OCI-LY7 (cell line): ENCODE results near the gene STK4. TPM values are rescaled to one million over a fixed set of nuclear protein-coding genes. Genes with fewer than 3 reads are reported as not detected.

Experiments
- BruUV-seq: library from RNA; stranded (reverse); fragments of 400-500 nt; replicated peaks from 2 replicates; lab custom pipeline; 2021; lab: Mats Ljungman, UMichigan
- CTCF ChIA-PET: fragments of 300-600 bp; sonication (Branson Sonifier 250); formaldehyde crosslinking; loops from one replicate; lab custom pipeline; 2022; ENCODE audit warnings: antibody characterized with exemption; ENCODE audit not compliant: unreplicated experiment; lab: Charles Lee
- POLR2A ChIA-PET: fragments of 300-600 bp; sonication (Branson Sonifier 250); formaldehyde crosslinking; loops from one replicate; lab custom pipeline; 2022; ENCODE audit warnings: antibody characterized with exemption; lab: Charles Lee
- DNase-seq: peaks from one replicate; pipeline ENCODE4 v3.0.0-alpha.2; 2015; ENCODE audit warnings: low spot score
- H2AFZ ChIP-seq: fragments of 200-600 bp; sonication (generic), shearing (Covaris generic); 2 replicates; pipeline ENCODE4 v1.6.1; 2014; ENCODE audit warnings: mild to moderate bottlenecking, antibody characterized with exemption, low read length, moderate library complexity
- H3K27ac ChIP-seq: fragments of 200-600 bp; sonication (generic); 2 replicates; pipeline ENCODE4 v1.5.1; 2014; ENCODE audit warnings: mixed run types, low read depth, mild to moderate bottlenecking, moderate library complexity, low read length, inconsistent platforms; ENCODE audit not compliant: poor library complexity, severe bottlenecking
- H3K36me3 ChIP-seq: fragments of 200-600 bp; sonication (generic); 2 replicates; pipeline ENCODE4 v1.6.1; 2014; ENCODE audit warnings: mild to moderate bottlenecking, antibody characterized with exemption, low read length, moderate library complexity, mixed read lengths; ENCODE audit not compliant: insufficient read depth
- H3K4me1 ChIP-seq: fragments of 200-600 bp; sonication (generic); 2 replicates; pipeline ENCODE4 v1.5.1; 2014; ENCODE audit warnings: mild to moderate bottlenecking, low read length; ENCODE audit not compliant: insufficient read depth, poor library complexity, severe bottlenecking
- H3K4me2 ChIP-seq: fragments of 200-600 bp; sonication (generic); 2 replicates; pipeline ENCODE4 v1.6.1; 2014; ENCODE audit warnings: mild to moderate bottlenecking, low read length
- H3K4me3 ChIP-seq: fragments of 200-600 bp; sonication (generic); 2 replicates; pipeline ENCODE4 v1.5.1; 2014; ENCODE audit warnings: mild to moderate bottlenecking, low read depth, low read length; ENCODE audit not compliant: poor library complexity, severe bottlenecking
- H3K79me2 ChIP-seq: fragments of 200-600 bp; sonication (generic); 2 replicates; pipeline ENCODE4 v1.6.1; 2016; ENCODE audit warnings: low read depth, mild to moderate bottlenecking, low read length, moderate library complexity, mixed read lengths; ENCODE audit not compliant: insufficient read depth
- H3K9me2 ChIP-seq: fragments of 200-600 bp; sonication (generic); 2 replicates; pipeline ENCODE4 v1.6.1; 2016; ENCODE audit warnings: mild to moderate bottlenecking, low read length, mixed read lengths; ENCODE audit not compliant: insufficient read depth
- H3K9me3 ChIP-seq: fragments of 200-600 bp; sonication (generic); 2 replicates; pipeline ENCODE4 v1.6.1; 2014; ENCODE audit warnings: mild to moderate bottlenecking, mixed run types, low read length, mixed read lengths
- H4K20me1 ChIP-seq: fragments of 200-600 bp; sonication (generic); 2 replicates; pipeline ENCODE4 v1.6.1; 2014; ENCODE audit warnings: mild to moderate bottlenecking, antibody characterized with exemption, low read length, moderate library complexity, mixed read lengths; ENCODE audit not compliant: insufficient read depth
- EZH2phosphoT487 ChIP-seq: fragments of 200-600 bp; sonication (generic); IDR thresholded peaks from 2 replicates; pipeline ENCODE4 v1.6.1; 2018; ENCODE audit warnings: low read depth, borderline replicate concordance, mild to moderate bottlenecking, mixed run types, antibody characterized with exemption, low read length, moderate library complexity, mixed read lengths
- intact Hi-C: fragments of 100-400 bp; cut with micrococcal nuclease; formaldehyde crosslinking; loops from one replicate; pipeline ENCODE4 v1.10.0; 2022; ENCODE audit not compliant: unreplicated experiment
- total RNA-seq, 2 experiments: library from RNA; depleted of rRNA in 1 of 2; stranded (reverse); fragments of >200 nt in 1 of 2; shearing (Covaris generic) in 1 of 2; gene quantifications; 2 replicates each; pipeline ENCODE4 v1.2.3, GENCODE V29; 2014 to 2022
- TF ChIP-seq, protein P1 (sequence below): fragments of 200-600 bp; sonication (generic); conservative IDR thresholded peaks from 2 replicates; pipeline ENCODE4 v1.5.1; 2014; ENCODE audit warnings: mild to moderate bottlenecking, antibody characterized with exemption, low read length, moderate library complexity, mixed read lengths

STK4 gene
- total RNA-seq, 2 experiments from 2014 or later = 67.9 to 140 TPM

DNA sequence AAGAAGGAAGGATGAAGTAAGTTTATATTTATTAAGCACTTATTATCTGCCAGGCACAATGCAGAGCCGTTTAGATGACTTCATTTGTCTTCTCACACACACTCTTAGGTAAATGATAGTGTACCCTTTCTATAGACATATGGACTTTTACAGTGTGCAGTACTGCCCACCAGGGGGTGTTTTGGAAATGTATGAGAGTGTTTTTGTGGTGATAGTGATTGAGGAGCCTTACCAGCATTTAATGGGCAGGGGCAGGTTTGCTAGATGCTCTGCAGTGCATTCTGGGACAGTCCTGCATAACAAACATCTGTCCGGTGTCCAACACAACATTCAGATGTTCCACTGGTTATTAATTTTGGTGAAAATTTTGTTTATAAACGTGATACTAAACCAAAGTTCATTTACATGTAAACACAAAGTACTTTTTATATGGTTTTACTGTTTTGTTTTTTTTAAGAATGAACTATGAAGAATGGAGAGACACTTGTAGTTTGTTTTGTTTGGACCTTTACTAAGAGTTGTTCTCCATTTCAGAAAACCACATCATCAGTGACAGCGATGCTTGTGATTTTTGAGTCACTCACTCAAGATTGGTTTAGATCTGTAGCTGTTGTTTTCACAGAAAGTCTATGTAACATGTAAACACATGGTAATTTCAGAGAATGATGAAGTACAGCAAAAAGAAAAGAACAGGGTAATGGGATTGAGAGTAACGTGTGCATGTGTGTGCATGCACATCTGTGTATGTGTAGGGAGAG lies 114.7 kb downstream of the STK4 start:
- H3K4me1 ChIP-seq = no peaks in the 10 kb centered on the region
- DNase-seq = peak; percentile 16
- no peaks in the 10 kb centered on the region for H3K79me2 ChIP-seq
- H4K20me1 ChIP-seq = no peaks in the 10 kb centered on the region
- intact Hi-C loops = no loop called here
- no peak overlapping the region for H3K4me2 ChIP-seq
- no peak for TF ChIP-seq EZH2phosphoT487
- TF ChIP-seq, protein P1, sequence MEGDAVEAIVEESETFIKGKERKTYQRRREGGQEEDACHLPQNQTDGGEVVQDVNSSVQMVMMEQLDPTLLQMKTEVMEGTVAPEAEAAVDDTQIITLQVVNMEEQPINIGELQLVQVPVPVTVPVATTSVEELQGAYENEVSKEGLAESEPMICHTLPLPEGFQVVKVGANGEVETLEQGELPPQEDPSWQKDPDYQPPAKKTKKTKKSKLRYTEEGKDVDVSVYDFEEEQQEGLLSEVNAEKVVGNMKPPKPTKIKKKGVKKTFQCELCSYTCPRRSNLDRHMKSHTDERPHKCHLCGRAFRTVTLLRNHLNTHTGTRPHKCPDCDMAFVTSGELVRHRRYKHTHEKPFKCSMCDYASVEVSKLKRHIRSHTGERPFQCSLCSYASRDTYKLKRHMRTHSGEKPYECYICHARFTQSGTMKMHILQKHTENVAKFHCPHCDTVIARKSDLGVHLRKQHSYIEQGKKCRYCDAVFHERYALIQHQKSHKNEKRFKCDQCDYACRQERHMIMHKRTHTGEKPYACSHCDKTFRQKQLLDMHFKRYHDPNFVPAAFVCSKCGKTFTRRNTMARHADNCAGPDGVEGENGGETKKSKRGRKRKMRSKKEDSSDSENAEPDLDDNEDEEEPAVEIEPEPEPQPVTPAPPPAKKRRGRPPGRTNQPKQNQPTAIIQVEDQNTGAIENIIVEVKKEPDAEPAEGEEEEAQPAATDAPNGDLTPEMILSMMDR = peak; percentile 71
- H3K9me3 ChIP-seq = peaks cover 7% of the 10 kb centered on the region; the same call in 1 of the 2 replicates
- H3K27ac ChIP-seq = no peak overlapping the region
- H2AFZ ChIP-seq = no peak overlapping the region
- no peak overlapping the region for H3K4me3 ChIP-seq
- no TSS peak for BruUV-seq
- CTCF ChIA-PET = no interaction called here
- peaks cover 74% of the 10 kb centered on the region for H3K36me3 ChIP-seq
- POLR2A ChIA-PET = no interaction called here
- no peaks in the 10 kb centered on the region for H3K9me2 ChIP-seq

DNA sequence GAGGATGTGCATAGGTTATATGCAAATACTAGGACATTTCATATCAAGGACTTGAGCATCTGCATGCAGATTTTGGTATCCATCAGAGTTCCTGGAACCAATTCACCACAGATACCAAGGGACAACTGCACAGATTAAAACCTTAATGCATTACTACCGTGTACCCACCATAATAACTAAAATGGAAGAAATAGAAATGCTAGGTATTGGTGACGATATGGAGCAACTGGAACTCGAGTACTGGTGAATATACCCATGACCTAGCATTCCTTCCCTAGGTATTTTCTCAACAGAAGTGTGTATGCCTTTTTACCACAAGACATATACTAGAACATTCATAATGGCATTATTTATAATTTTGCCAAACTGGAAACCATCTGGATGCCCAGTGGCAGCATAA lies 116.2 kb downstream of the STK4 start:
- Histone ChIP-seq H3K4me3 (no peak overlapping the region), H2AFZ (no peak overlapping the region), H3K9me3 (peaks cover 7% of the 10 kb centered on the region; the same call in 1 of the 2 replicates), H3K4me2 (no peak overlapping the region), H4K20me1 (no peaks in the 10 kb centered on the region), H3K9me2 (no peaks in the 10 kb centered on the region), H3K27ac (no peak overlapping the region), H3K4me1 (no peaks in the 10 kb centered on the region), H3K79me2 (no peaks in the 10 kb centered on the region), H3K36me3 (peaks cover 65% of the 10 kb centered on the region)
- no peak for DNase-seq
- TF ChIP-seq, protein P1 = no peak
- no peak for TF ChIP-seq EZH2phosphoT487
- no TSS peak for BruUV-seq
- ChIA-PET CTCF (no interaction called here), POLR2A (no interaction called here)
- intact Hi-C loops = no loop called here

DNA sequence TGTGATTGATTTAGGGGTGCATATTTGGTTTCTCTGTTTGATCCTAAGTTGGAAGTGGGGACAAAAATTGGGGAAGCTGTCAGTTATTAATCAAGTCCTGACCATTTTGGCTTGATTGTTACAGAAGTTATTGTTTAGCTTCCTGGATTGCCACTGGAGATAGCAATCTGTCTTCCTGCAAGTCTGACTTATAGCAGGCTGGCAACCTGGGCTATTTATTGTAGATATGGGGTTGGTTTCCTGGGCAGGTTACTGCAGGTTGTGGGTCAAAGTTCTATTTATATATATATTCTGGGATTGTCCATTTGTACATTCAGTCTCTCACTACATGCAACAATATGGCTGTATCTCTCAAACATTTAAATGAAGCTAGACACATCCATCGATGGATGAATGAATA lies 116.8 kb downstream of the STK4 start:
- TF ChIP-seq EZH2phosphoT487 = no peak
- TF ChIP-seq, protein P1 = no peak
- no peaks in the 10 kb centered on the region for H3K9me2 ChIP-seq
- H4K20me1 ChIP-seq = no peaks in the 10 kb centered on the region
- POLR2A ChIA-PET = no interaction called here
- no peak for DNase-seq
- H3K4me1 ChIP-seq = no peaks in the 10 kb centered on the region
- peaks cover 58% of the 10 kb centered on the region for H3K36me3 ChIP-seq
- H3K9me3 ChIP-seq = peaks cover 7% of the 10 kb centered on the region; the same call in 1 of the 2 replicates
- intact Hi-C loops = no loop called here
- no peak overlapping the region for H3K27ac ChIP-seq
- BruUV-seq = no TSS peak
- no peak overlapping the region for H2AFZ ChIP-seq
- CTCF ChIA-PET = interaction anchor here (0.7 kb wide), 1 partner anchor 12 kb away, joined by 5 read pairs; no protein-coding TSS in a partner anchor
- H3K4me2 ChIP-seq = no peak overlapping the region
- H3K79me2 ChIP-seq = no peaks in the 10 kb centered on the region
- H3K4me3 ChIP-seq = no peak overlapping the region
